B cell (primary cell): ENCODE data around the gene TMEM201. TPM values are rescaled to one million over a fixed set of nuclear protein-coding genes. Genes with fewer than 3 reads are reported as not detected.
A peak's percentile ranks its signal among the peaks of the same experiment; 100 is the strongest.
"Not testable (repeated sequence)": the region's sequence is repeated elsewhere in the genome, so short reads cannot be mapped to it uniquely, and the experiment has no call there.

ENCODE experiments used
- ATAC-seq: fragments of 200-7000 bp; cut with Tn5 transposase; one replicate; pipeline ENCODE4 v1.10.0; 2021; ENCODE audit warnings: low read depth, mild to moderate bottlenecking, moderate number of reproducible peaks, moderate library complexity
- CTCF ChIA-PET: fragments of 350-600 bp; sonication (Branson Sonifier 250); formaldehyde crosslinking; loops from one replicate; lab custom pipeline; 2021; ENCODE audit warnings: antibody characterized with exemption, inconsistent platforms; lab: Charles Lee
- POLR2A ChIA-PET: fragments of 350-600 bp; sonication (Branson Sonifier 250); formaldehyde crosslinking; loops from one replicate; lab custom pipeline; 2021; ENCODE audit warnings: antibody characterized with exemption; lab: Charles Lee
- DNase-seq: peaks from one replicate; pipeline ENCODE4 v3.0.0; 2013
- H2AFZ ChIP-seq: 2 replicates; pipeline ENCODE4 v1.6.1; 2012; ENCODE audit warnings: mild to moderate bottlenecking, low read depth, low read length; ENCODE audit not compliant: insufficient read depth, poor library complexity, severe bottlenecking
- H3K27ac ChIP-seq, 2 donors: 1 replicate in 1 of 2; 2 replicates in 1 of 2; pipeline ENCODE4 v1.5.1; 2012 to 2013; ENCODE audit warnings: low read length in 2 of 2, mild to moderate bottlenecking in 2 of 2, moderate library complexity in 1 of 2
- H3K27me3 ChIP-seq, 4 experiments: fragments of 200-600 bp in 1 of 4; sonication (generic) in 1 of 4; replicated peaks in 1 of 4; 1 replicate in 2 of 4; 2 replicates in 2 of 4; pipeline versions ENCODE4 v1.6.1 to v1.7.0; 2013 to 2016; ENCODE audit warnings: low read length in 3 of 4, mild to moderate bottlenecking in 2 of 4, mixed read lengths in 1 of 4, moderate library complexity in 1 of 4; ENCODE audit not compliant: insufficient read depth in 4 of 4, control insufficient read depth in 3 of 4; ENCODE audit errors: control extremely low read depth in 1 of 4
- H3K36me3 ChIP-seq, 2 experiments: replicated peaks in 1 of 2; 1 replicate in 1 of 2; 2 replicates in 1 of 2; pipeline versions ENCODE4 v1.6.1 to v1.7.1; 2013; ENCODE audit warnings: low read length in 1 of 2; ENCODE audit not compliant: insufficient read depth in 2 of 2, control insufficient read depth in 1 of 2; ENCODE audit errors: control extremely low read depth in 1 of 2, extremely low read depth in 1 of 2
- H3K4me1 ChIP-seq, 2 donors: fragments of 200-600 bp in 1 of 2; sonication (generic) in 1 of 2; 1 replicate in 1 of 2; 2 replicates in 1 of 2; pipeline versions ENCODE4 v1.5.1 to v1.6.1; 2013 to 2017; ENCODE audit warnings: low read length in 2 of 2; ENCODE audit not compliant: control insufficient read depth in 2 of 2, insufficient read depth in 2 of 2
- H3K4me2 ChIP-seq: replicated peaks from 2 replicates; pipeline ENCODE3; 2012; ENCODE audit warnings: mild to moderate bottlenecking, low read depth, low read length; ENCODE audit not compliant: poor library complexity, severe bottlenecking
- H3K4me3 ChIP-seq, 5 experiments: fragments of 200-600 bp in 1 of 5; sonication (generic) in 1 of 5; 1 replicate in 3 of 5; 2 replicates in 2 of 5; pipeline versions ENCODE4 v1.5.1 to v1.7.0; 2011 to 2016; ENCODE audit warnings: low read length in 4 of 5, mild to moderate bottlenecking in 4 of 5, low read depth in 2 of 5, control low read depth in 1 of 5, moderate library complexity in 1 of 5; ENCODE audit not compliant: insufficient read depth in 1 of 5; ENCODE audit errors: control extremely low read depth in 1 of 5, extremely low read depth in 1 of 5
- H3K79me2 ChIP-seq: fragments of 200-600 bp; sonication (generic); one replicate; pipeline ENCODE4 v1.6.0; 2016; ENCODE audit warnings: low read length; ENCODE audit not compliant: control insufficient read depth, insufficient read depth
- H3K9ac ChIP-seq: fragments of 200-600 bp; sonication (generic); 2 replicates; pipeline ENCODE4 v1.6.1; 2017; ENCODE audit warnings: mild to moderate bottlenecking, low read length, moderate library complexity
- H3K9me3 ChIP-seq, 3 donors: one replicate each; pipeline versions ENCODE4 v1.6.1 to v1.7.1; 2013; ENCODE audit warnings: low read length in 2 of 3; ENCODE audit not compliant: control insufficient read depth in 2 of 3, insufficient read depth in 1 of 3; ENCODE audit errors: control extremely low read depth in 1 of 3
- H4K20me1 ChIP-seq: 2 replicates; pipeline ENCODE4 v1.6.0; 2012; ENCODE audit warnings: mild to moderate bottlenecking, low read length; ENCODE audit not compliant: insufficient read depth, control insufficient read depth, poor library complexity, severe bottlenecking
- H3K27ac Mint-ChIP-seq: one replicate; pipeline ENCODE4 v1.8.0; 2021; ENCODE audit warnings: mixed read lengths
- H3K27me3 Mint-ChIP-seq: one replicate; pipeline ENCODE4 v1.8.0; 2021; ENCODE audit warnings: mixed read lengths
- H3K4me1 Mint-ChIP-seq: one replicate; pipeline ENCODE4 v1.8.0; 2021; ENCODE audit warnings: mixed read lengths
- H3K4me3 Mint-ChIP-seq: one replicate; pipeline ENCODE4 v1.8.0; 2021; ENCODE audit warnings: mixed read lengths
- H3K9me3 Mint-ChIP-seq: one replicate; pipeline ENCODE4 v1.8.0; 2022; ENCODE audit warnings: mixed read lengths; ENCODE audit not compliant: insufficient read depth
- EZH2 ChIP-seq: IDR thresholded peaks from 2 replicates; pipeline ENCODE4 v1.6.1; 2012; ENCODE audit warnings: borderline replicate concordance, low read depth, mild to moderate bottlenecking, moderate library complexity, low read length; ENCODE audit not compliant: insufficient read depth, poor library complexity, severe bottlenecking
- WGBS: methylation state at CpG from one replicate; pipeline ENCODE4 v1.1.5; 2013; ENCODE audit warnings: missing lambda C conversion rate; ENCODE audit not compliant: insufficient coverage; 5-methylcytosine and 5-hydroxymethylcytosine counted together
- intact Hi-C: fragments of 100-400 bp; cut with micrococcal nuclease; formaldehyde crosslinking; loops from one replicate; pipeline ENCODE4 v1.10.0; 2022
- polyA plus RNA-seq: library from polyadenylated mRNA; depleted of rRNA; stranded (reverse); fragments of >200 nt; gene quantifications from 2 replicates; pipeline ENCODE4 v1.2.3, GENCODE V29; 2012
- total RNA-seq, 2 donors: library from RNA; stranded (reverse); fragments of 120-200 nt in 1 of 2; gene quantifications; 1 replicate in 1 of 2; 2 replicates in 1 of 2; pipeline versions ENCODE4 v1.2.3 to v1.2.4, GENCODE V29; 2013 to 2022
- TF ChIP-seq, protein P1 (sequence below): fragments of 200-600 bp; IDR thresholded peaks from one replicate; pipeline ENCODE4 v1.8.0; 2022; ENCODE audit warnings: antibody characterized with exemption, mild to moderate bottlenecking

Gene TMEM201
- total and polyA plus RNA-seq, 2 donors (not counting 1 experiment from before 2014, with no cell fraction given): 6.5 to 9.1 TPM

DNA sequence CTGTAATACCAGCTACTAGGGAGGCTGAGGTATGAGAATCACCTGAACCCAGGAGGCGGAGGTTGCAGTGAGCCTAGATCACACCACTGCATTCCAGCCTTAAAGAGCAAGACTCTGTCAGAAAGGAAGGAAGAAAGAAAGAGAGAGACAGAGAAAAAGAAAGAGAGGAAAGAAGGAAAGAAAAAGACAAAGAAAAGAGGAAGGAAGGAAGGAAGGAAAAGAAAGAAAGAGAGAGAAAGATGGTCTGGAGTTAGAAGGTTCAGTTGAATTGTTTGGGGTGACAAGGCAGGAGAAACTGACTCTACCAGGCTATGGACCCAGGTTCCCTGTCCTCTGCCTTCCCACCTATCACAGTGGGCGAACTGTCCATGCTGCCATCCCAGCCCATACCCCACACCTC lies 35.4 kb downstream of the TMEM201 start:
- no peaks in the 10 kb centered on the region for H3K27me3 ChIP-seq
- no peaks in the 10 kb centered on the region for H3K9me3 Mint-ChIP-seq
- ATAC-seq (no peak), DNase-seq (no peak)
- ChIA-PET POLR2A (no interaction called here), CTCF (interaction anchor here (7.9 to 8.8 kb wide), 2 partner anchors 30 to 99 kb away, joined by 147 to 231 read pairs; partner anchors contain the start of gene PIK3CD)
- H3K9me3 ChIP-seq: peaks cover 0 to 9% (median 0%) of the 10 kb centered on the region in 3 donors
- H3K4me3 ChIP-seq: no peak overlapping the region
- intact Hi-C loops: no loop called here
- no peaks in the 10 kb centered on the region for H3K36me3 ChIP-seq
- no peak overlapping the region for H2AFZ ChIP-seq
- H3K4me1 Mint-ChIP-seq: peaks cover 42% of the 10 kb centered on the region
- no peaks in the 10 kb centered on the region for H4K20me1 ChIP-seq
- peak overlapping the region; percentile 50 for H3K4me3 Mint-ChIP-seq
- H3K27ac Mint-ChIP-seq: peak overlapping the region; percentile 21
- H3K9ac ChIP-seq: no peak overlapping the region
- H3K27ac ChIP-seq: no peak overlapping the region
- no peak for TF ChIP-seq EZH2
- TF ChIP-seq, protein P1, sequence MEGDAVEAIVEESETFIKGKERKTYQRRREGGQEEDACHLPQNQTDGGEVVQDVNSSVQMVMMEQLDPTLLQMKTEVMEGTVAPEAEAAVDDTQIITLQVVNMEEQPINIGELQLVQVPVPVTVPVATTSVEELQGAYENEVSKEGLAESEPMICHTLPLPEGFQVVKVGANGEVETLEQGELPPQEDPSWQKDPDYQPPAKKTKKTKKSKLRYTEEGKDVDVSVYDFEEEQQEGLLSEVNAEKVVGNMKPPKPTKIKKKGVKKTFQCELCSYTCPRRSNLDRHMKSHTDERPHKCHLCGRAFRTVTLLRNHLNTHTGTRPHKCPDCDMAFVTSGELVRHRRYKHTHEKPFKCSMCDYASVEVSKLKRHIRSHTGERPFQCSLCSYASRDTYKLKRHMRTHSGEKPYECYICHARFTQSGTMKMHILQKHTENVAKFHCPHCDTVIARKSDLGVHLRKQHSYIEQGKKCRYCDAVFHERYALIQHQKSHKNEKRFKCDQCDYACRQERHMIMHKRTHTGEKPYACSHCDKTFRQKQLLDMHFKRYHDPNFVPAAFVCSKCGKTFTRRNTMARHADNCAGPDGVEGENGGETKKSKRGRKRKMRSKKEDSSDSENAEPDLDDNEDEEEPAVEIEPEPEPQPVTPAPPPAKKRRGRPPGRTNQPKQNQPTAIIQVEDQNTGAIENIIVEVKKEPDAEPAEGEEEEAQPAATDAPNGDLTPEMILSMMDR: no peak
- peaks cover 1% of the 10 kb centered on the region for H3K27me3 Mint-ChIP-seq
- H3K4me1 ChIP-seq: peaks cover 37 to 52% of the 10 kb centered on the region in 2 donors
- peak overlapping the region; percentile 29 for H3K4me2 ChIP-seq
- H3K79me2 ChIP-seq: peaks cover 18% of the 10 kb centered on the region
- 100% methylated on average over 1 of the region's 2 CpGs for whole genome bisulfite sequencing

DNA sequence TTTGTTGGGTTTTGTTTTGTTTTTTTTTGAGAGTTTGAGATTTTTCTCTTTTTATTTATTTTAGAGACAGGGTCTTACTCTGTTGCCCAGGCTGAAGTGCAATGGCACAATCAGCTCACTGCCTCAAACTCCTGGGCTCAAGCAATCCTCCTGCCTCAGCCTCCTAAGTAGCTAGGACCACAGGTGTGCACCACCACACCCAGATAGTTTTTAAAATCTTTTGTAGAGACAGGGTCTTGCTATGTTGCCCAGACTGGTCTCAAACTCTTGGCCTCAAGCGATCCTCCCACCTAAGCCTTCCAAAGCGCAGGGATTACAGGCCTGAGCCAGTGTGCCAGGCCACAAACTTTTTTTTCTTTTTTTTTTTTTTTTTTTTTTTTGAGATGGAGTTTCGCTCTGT lies 36.3 kb downstream of the TMEM201 start:
- WGBS: 100% methylated on average over 1 of the region's 3 CpGs
- intact Hi-C loops: loop anchor here (5.0 kb wide), 2 partner anchors 77 to 213 kb away; no protein-coding TSS in a partner anchor

More for the DNA sequence above, 36.3 kb downstream of the TMEM201 start:
- ChIA-PET CTCF (interaction anchor here (2.7 to 8.8 kb wide), 5 partner anchors 9 to 98 kb away, joined by 15 to 231 read pairs (median 83); partner anchors contain the start of gene PIK3CD), POLR2A (interaction anchor here (0.6 to 6.9 kb wide), 4 partner anchors 63 to 92 kb away, joined by 3 to 52 read pairs (median 9); no protein-coding TSS in a partner anchor)
- not testable (repeated sequence) for H2AFZ ChIP-seq, H3K27me3 Mint-ChIP-seq, H3K27ac ChIP-seq, H3K4me2 ChIP-seq, H3K36me3 ChIP-seq, ATAC-seq, H4K20me1 ChIP-seq, H3K4me3 ChIP-seq, H3K4me3 Mint-ChIP-seq, H3K9me3 ChIP-seq, DNase-seq, H3K27me3 ChIP-seq, H3K9me3 Mint-ChIP-seq, H3K9ac ChIP-seq
- H3K4me1 Mint-ChIP-seq: peaks cover 51% of the 10 kb centered on the region
- peaks cover 38 to 60% of the 10 kb centered on the region in 2 donors for H3K4me1 ChIP-seq
- H3K79me2 ChIP-seq: peaks cover 25% of the 10 kb centered on the region
- peak overlapping the region; percentile 50 for H3K27ac Mint-ChIP-seq
